Peyer's patch (tissue), 4 donors: ENCODE measurements around the gene PLGLB1.
A peak's percentile ranks its signal among the peaks of the same experiment; 100 is the strongest.
"Not testable (repeated sequence)": the region's sequence is repeated elsewhere in the genome, so short reads cannot be mapped to it uniquely, and the experiment has no call there.

Experiments used
- CTCF ChIP-seq, 6 experiments: fragments of 450-650 bp in 4 of 6; fragments of 200-600 bp in 2 of 6; sonication (generic) in 1 of 6; IDR thresholded peaks; one replicate each; pipeline ENCODE4 v1.5.1; 2017 to 2019; ENCODE audit warnings: antibody characterized with exemption in 6 of 6, mild to moderate bottlenecking in 3 of 6, moderate library complexity in 1 of 6
- POLR2A ChIP-seq, 2 donors: fragments of 450-650 bp; IDR thresholded peaks; one replicate each; pipeline ENCODE4 v1.5.1; 2017; ENCODE audit warnings: antibody characterized with exemption in 2 of 2, mild to moderate bottlenecking in 2 of 2, moderate library complexity in 2 of 2

DNA sequence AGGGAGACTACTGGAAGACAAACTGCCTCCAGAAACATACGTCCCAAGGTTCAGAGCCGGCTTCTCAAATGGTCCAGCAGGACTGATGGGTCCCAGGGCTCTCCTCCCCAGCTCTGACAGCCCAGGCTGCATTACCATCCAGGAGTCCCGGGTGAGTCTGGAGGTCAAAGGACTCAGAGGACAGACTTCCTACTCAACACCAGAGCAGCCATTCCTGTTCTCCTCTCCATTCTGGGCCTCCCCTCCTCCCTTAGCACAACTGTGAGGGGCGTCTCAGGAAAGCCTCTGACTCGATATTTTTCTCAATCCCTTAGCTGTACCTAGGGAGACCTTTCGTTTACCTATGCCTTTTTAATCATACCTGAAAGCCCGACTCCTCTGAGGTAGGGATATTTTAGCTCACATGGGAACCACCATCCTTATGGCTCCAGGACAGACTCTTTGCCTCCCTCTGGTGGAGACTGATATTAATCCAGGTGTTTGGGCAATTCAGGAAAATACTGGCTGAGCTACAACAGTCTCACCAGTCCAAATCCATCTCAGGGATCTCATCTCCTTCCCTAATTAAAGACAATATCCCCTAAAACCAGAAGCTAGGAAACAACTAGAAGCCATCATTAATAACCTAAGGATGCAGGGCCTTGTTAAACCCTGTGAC is 19.8 kb upstream of the PLGLB1 start:
- TF ChIP-seq CTCF (IDR thresholded peaks at IDR 0.05) = peak in 1 of 6 experiments; percentile 41
- not testable (repeated sequence) for TF ChIP-seq POLR2A (IDR thresholded peaks at IDR 0.05)
